Activated CD4-positive, alpha-beta T cell treated with anti-CD3 and anti-CD28 coated beads for 36 hours (primary cell): ENCODE measurements around the gene SHOX. TPM values are rescaled to one million over a fixed set of nuclear protein-coding genes. Genes with fewer than 3 reads are reported as not detected.
A peak's percentile ranks its signal among the peaks of the same experiment; 100 is the strongest.
"Not testable (repeated sequence)": the region's sequence is repeated elsewhere in the genome, so short reads cannot be mapped to it uniquely, and the experiment has no call there.

ENCODE experiments used
- ATAC-seq: fragments of 200-7000 bp; cut with Tn5 transposase; one replicate; pipeline ENCODE4 v1.10.0; 2021; ENCODE audit warnings: mild to moderate bottlenecking, moderate library complexity
- CTCF ChIA-PET: fragments of 350-600 bp; sonication (Branson Sonifier 250); formaldehyde crosslinking; loops from one replicate; lab custom pipeline; 2021; ENCODE audit warnings: antibody characterized with exemption; lab: Charles Lee
- POLR2A ChIA-PET: fragments of 350-600 bp; sonication (Branson Sonifier 250); formaldehyde crosslinking; loops from one replicate; lab custom pipeline; 2021; ENCODE audit warnings: antibody characterized with exemption, inconsistent platforms; lab: Charles Lee
- DNase-seq: peaks from one replicate; pipeline ENCODE4 v3.0.0-alpha.2; 2020
- H3K27ac Mint-ChIP-seq: one replicate; pipeline ENCODE4 v1.8.0; 2021; ENCODE audit warnings: mixed read lengths
- H3K27me3 Mint-ChIP-seq: one replicate; pipeline ENCODE4 v1.8.0; 2021; ENCODE audit warnings: mixed read lengths
- H3K36me3 Mint-ChIP-seq: one replicate; pipeline ENCODE4 v1.8.0; 2021; ENCODE audit warnings: low read depth, mixed read lengths
- H3K4me1 Mint-ChIP-seq: one replicate; pipeline ENCODE4 v1.8.0; 2021; ENCODE audit warnings: mixed read lengths
- H3K4me3 Mint-ChIP-seq: one replicate; pipeline ENCODE4 v1.8.0; 2021; ENCODE audit warnings: mild to moderate bottlenecking, moderate library complexity, mixed read lengths
- H3K9me3 Mint-ChIP-seq: one replicate; pipeline ENCODE4 v1.8.0; 2021; ENCODE audit warnings: low read depth, mixed read lengths
- intact Hi-C, 2 experiments: fragments of 100-400 bp; cut with DNase I in 1 of 2; cut with micrococcal nuclease in 1 of 2; formaldehyde crosslinking; loops; one replicate each; pipeline versions ENCODE4 v1.14.2 to v1.15.1; 2022 to 2024; cut with DNase I, micrococcal nuclease
- total RNA-seq, 2 experiments: library from RNA; stranded (reverse); gene quantifications; one replicate each; pipeline ENCODE4 v1.2.3, GENCODE V29; 2021

The SHOX gene
- total RNA-seq, result not detected

DNA sequence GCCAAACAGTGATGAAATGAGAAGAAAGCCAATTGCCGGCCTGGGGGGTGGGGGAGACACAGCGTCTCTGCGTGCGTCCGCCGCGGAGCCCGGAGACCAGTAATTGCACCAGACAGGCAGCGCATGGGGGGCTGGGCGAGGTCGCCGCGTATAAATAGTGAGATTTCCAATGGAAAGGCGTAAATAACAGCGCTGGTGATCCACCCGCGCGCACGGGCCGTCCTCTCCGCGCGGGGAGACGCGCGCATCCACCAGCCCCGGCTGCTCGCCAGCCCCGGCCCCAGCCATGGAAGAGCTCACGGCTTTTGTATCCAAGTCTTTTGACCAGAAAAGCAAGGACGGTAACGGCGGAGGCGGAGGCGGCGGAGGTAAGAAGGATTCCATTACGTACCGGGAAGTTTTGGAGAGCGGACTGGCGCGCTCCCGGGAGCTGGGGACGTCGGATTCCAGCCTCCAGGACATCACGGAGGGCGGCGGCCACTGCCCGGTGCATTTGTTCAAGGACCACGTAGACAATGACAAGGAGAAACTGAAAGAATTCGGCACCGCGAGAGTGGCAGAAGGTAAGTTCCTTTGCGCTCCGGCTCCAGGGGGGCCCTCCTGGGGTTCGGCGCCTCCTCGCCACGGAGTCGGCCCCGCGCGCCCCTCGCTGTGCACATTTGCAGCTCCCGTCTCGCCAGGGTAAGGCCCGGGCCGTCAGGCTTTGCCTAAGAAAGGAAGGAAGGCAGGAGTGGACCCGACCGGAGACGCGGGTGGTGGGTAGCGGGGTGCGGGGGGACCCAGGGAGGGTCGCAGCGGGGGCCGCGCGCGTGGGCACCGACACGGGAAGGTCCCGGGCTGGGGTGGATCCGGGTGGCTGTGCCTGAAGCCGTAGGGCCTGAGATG is at the start of gene SHOX:
Gene SHOX (plus strand): TSS at position 180 of the 885 bp plus-strand sequence. CDS start 107 bp downstream, at position 287.
- intact Hi-C loops, result no loop called here
- H3K4me1 Mint-ChIP-seq, result no peaks in the 10 kb centered on the region
- CTCF ChIA-PET, result no interaction called here
- H3K4me3 Mint-ChIP-seq, result no peak within 1 kb of the TSS
- DNase-seq (no peak), ATAC-seq (no peak)
- peaks cover 65% of the 10 kb centered on the region for H3K27me3 Mint-ChIP-seq
- POLR2A ChIA-PET, result no interaction called here
- H3K27ac Mint-ChIP-seq, result no peak within 1 kb of the TSS
- no peaks in the 10 kb centered on the region for H3K9me3 Mint-ChIP-seq
- H3K36me3 Mint-ChIP-seq, result no peaks in the 10 kb centered on the region

- Mint-ChIP-seq H3K9me3 (peaks cover 26% of the 10 kb centered on the region), H3K4me3 (no peak overlapping the region), H3K4me1 (no peaks in the 10 kb centered on the region), H3K27ac (no peak overlapping the region), H3K27me3 (peaks cover 3% of the 10 kb centered on the region), H3K36me3 (no peaks in the 10 kb centered on the region)
- no peak for DNase-seq
- ATAC-seq, result no peak
- ChIA-PET CTCF (no interaction called here), POLR2A (no interaction called here)
- intact Hi-C loops, result no loop called here
Measured at GRCh38 chrX:581066-581465, 49.5 kb upstream of the SHOX start.

DNA sequence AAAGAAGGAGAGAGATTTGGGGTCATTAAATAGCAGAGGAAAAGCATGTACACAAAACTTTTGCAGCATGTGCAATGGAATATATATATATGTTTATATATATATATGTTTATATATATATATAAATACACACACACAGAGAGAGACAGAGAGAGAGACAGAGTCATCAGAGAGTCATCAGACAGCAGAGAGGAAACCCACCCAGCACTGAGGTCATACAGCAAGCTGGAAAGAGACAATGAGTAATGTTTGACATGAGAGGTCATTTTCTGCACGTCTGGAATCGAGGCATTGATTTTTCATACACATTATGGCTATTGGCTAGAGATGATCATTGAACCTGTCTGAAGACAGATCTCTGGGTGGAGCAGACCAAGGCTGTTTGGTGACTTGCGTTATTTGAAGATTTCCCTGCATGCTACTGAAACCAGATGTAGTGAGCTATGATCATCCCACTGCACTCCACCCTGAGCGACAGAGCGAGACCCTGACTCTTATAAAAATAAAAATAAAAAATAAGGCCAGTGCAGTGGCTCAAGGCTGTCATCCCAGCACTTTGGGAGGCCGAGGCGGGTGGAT is 48.8 kb upstream of the SHOX start:
- Mint-ChIP-seq H3K36me3 (no peaks in the 10 kb centered on the region), H3K27me3 (peaks cover 3% of the 10 kb centered on the region), H3K4me1 (no peaks in the 10 kb centered on the region), H3K27ac (no peak overlapping the region), H3K4me3 (no peak overlapping the region), H3K9me3 (peaks cover 19% of the 10 kb centered on the region)
- ChIA-PET CTCF (no interaction called here), POLR2A (no interaction called here)
- intact Hi-C loops, result no loop called here
- ATAC-seq (peak; percentile 44), DNase-seq (no peak)

GRCh38 chrX:584572-584971 is 46.0 kb upstream of the SHOX start:
- no peak overlapping the region for H3K4me3 Mint-ChIP-seq
- POLR2A ChIA-PET, result no interaction called here
- H3K27ac Mint-ChIP-seq, result no peak overlapping the region
- peaks cover 4% of the 10 kb centered on the region for H3K9me3 Mint-ChIP-seq
- no peaks in the 10 kb centered on the region for H3K36me3 Mint-ChIP-seq
- no peaks in the 10 kb centered on the region for H3K4me1 Mint-ChIP-seq
- DNase-seq (no peak), ATAC-seq (no peak)
- CTCF ChIA-PET, result no interaction called here
- intact Hi-C loops, result no loop called here
- no peaks in the 10 kb centered on the region for H3K27me3 Mint-ChIP-seq

DNA sequence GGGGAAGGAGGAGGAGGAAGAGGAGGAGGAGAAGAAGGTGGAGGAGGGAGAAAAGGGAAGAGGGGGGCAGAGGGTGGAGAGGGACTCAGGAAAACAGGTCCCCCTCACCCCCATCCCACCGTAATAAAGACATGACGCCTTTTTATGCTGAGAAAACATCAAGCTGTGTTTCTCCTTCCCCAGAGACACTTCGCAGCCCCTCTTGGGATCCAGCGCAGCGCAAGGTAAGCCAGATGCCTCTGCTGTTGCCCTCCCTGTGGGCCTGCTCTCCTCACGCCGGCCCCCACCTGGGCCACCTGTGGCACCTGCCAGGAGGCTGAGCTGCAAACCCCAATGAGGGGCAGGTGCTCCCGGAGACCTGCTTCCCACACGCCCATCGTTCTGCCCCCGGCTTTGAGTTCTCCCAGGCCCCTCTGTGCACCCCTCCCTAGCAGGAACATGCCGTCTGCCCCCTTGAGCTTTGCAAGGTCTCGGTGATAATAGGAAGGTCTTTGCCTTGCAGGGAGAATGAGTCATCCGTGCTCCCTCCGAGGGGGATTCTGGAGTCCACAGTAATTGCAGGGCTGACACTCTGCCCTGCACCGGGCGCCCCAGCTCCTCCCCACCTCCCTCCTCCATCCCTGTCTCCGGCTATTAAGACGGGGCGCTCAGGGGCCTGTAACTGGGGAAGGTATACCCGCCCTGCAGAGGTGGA is 45.3 kb upstream of the SHOX start:
- peaks cover 4% of the 10 kb centered on the region for H3K9me3 Mint-ChIP-seq

GRCh38 chrX:586351-586750 is 44.2 kb upstream of the SHOX start:
- no peak overlapping the region for H3K4me3 Mint-ChIP-seq
- ChIA-PET CTCF (no interaction called here), POLR2A (no interaction called here)
- no peak overlapping the region for H3K27ac Mint-ChIP-seq
- no peaks in the 10 kb centered on the region for H3K27me3 Mint-ChIP-seq
- intact Hi-C loops, result no loop called here
- H3K9me3 Mint-ChIP-seq, result no peaks in the 10 kb centered on the region
- DNase-seq (no peak), ATAC-seq (no peak)
- no peaks in the 10 kb centered on the region for H3K36me3 Mint-ChIP-seq
- no peaks in the 10 kb centered on the region for H3K4me1 Mint-ChIP-seq

More for the DNA sequence above, 45.3 kb upstream of the SHOX start:
- DNase-seq, result no peak
- no peak for ATAC-seq
- ChIA-PET CTCF (no interaction called here), POLR2A (no interaction called here)
- no peak overlapping the region for H3K4me3 Mint-ChIP-seq
- H3K36me3 Mint-ChIP-seq, result no peaks in the 10 kb centered on the region
- no peak overlapping the region for H3K27ac Mint-ChIP-seq
- no peaks in the 10 kb centered on the region for H3K27me3 Mint-ChIP-seq
- intact Hi-C loops, result no loop called here
- H3K4me1 Mint-ChIP-seq, result no peaks in the 10 kb centered on the region

GRCh38 chrX:589261-589660 is 41.3 kb upstream of the SHOX start:
- not testable (repeated sequence) for H3K9me3 Mint-ChIP-seq, H3K36me3 Mint-ChIP-seq

DNA sequence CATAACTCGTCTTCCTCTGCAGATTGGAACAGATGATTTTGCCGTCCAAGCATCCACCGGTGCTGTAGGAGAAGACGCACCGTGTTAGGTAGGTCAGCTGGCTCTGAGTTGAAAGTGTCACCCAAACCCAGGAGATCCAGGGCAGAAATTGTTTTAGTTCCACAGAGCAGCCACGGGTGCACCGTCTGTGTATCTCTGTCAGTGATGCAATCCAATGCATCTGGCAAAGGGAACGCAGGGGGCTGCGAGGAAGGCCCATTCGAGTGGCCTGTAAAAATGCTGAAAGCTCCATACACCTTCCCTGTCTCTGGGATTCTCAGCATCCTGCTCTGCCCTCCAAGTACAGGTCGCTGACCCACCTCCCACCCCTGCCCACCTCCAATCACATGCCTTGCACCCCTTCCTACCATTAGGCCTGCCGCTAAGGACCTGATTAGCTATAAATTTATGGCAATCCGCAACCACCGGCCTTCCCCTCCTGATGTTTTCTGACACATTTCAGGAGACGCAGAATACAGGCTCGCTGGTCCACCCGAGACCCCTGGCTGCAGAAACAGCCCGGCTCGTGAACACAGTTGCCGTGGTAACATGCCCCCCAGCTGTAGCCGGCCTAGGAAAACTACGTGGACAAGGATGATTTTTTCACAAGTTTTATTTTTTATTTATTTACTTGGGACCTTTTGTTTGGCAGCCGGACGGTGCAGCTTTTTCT is 39.7 kb upstream of the SHOX start:
- no peak for DNase-seq
- CTCF ChIA-PET, result no interaction called here
- peaks cover 2% of the 10 kb centered on the region for H3K27me3 Mint-ChIP-seq

More at GRCh38 chrX:589261-589660, 41.3 kb upstream of the SHOX start:
- CTCF ChIA-PET, H3K27me3 Mint-ChIP-seq, POLR2A ChIA-PET, intact Hi-C loops, H3K27ac Mint-ChIP-seq, ATAC-seq, H3K4me3 Mint-ChIP-seq, DNase-seq, H3K4me1 Mint-ChIP-seq: not testable (repeated sequence)

GRCh38 chrX:599837-600715 is 30.5 kb upstream of the SHOX start:
- Mint-ChIP-seq H3K4me1 (no peaks in the 10 kb centered on the region), H3K36me3 (no peaks in the 10 kb centered on the region), H3K4me3 (no peak overlapping the region), H3K27me3 (no peaks in the 10 kb centered on the region), H3K27ac (no peak overlapping the region), H3K9me3 (peaks cover 32% of the 10 kb centered on the region)
- CTCF ChIA-PET, result no interaction called here
- intact Hi-C loops, result no loop called here
- POLR2A ChIA-PET, result no interaction called here
- ATAC-seq (no peak), DNase-seq (no peak)

More for the DNA sequence above, 39.7 kb upstream of the SHOX start:
- no peak overlapping the region for H3K4me3 Mint-ChIP-seq
- H3K27ac Mint-ChIP-seq, result no peak overlapping the region
- H3K9me3 Mint-ChIP-seq, result peaks cover 11% of the 10 kb centered on the region
- no peaks in the 10 kb centered on the region for H3K4me1 Mint-ChIP-seq
- POLR2A ChIA-PET, result no interaction called here
- no peak for ATAC-seq
- intact Hi-C loops, result no loop called here
- no peaks in the 10 kb centered on the region for H3K36me3 Mint-ChIP-seq

GRCh38 chrX:603029-603428 is 27.6 kb upstream of the SHOX start:
- ATAC-seq, H3K36me3 Mint-ChIP-seq, H3K27me3 Mint-ChIP-seq, H3K4me1 Mint-ChIP-seq, intact Hi-C loops, DNase-seq, POLR2A ChIA-PET, H3K4me3 Mint-ChIP-seq, H3K27ac Mint-ChIP-seq, CTCF ChIA-PET: not testable (repeated sequence)
- H3K9me3 Mint-ChIP-seq, result peaks cover 13% of the 10 kb centered on the region

DNA sequence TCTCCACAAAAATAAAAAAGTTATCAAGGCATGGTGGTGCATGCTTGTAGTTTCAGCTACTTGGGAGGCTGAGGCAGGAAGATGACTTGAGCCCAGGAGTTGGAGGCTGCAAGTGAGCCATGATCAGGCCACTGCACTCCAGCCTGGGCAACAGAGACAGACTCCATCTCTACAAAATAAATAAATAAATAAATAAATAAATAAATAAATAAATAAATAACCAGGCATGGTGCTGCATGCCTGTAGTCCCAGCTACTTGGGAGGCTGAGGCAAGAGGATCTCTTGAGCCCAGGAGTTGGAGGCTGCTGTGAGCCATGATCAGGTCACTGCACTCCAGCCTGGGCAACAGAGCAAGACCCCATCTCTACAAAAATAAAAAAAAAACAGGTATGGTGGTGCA is 26.0 kb upstream of the SHOX start:
- H3K4me3 Mint-ChIP-seq, H3K9me3 Mint-ChIP-seq, intact Hi-C loops, H3K27me3 Mint-ChIP-seq, H3K27ac Mint-ChIP-seq, CTCF ChIA-PET, POLR2A ChIA-PET, H3K4me1 Mint-ChIP-seq, H3K36me3 Mint-ChIP-seq, DNase-seq, ATAC-seq: not testable (repeated sequence)
